ENCODE data around the gene SEMA4A. TPM values are rescaled to one million over a fixed set of nuclear protein-coding genes. Genes with fewer than 3 reads are reported as not detected.
"Not testable (repeated sequence)": the region's sequence is repeated elsewhere in the genome, so short reads cannot be mapped to it uniquely, and the experiment has no call there.

Gene SEMA4A
- total RNA-seq, 4 donors from 2014 or later, result 21.4 to 36.6 (median 23.1) TPM

DNA sequence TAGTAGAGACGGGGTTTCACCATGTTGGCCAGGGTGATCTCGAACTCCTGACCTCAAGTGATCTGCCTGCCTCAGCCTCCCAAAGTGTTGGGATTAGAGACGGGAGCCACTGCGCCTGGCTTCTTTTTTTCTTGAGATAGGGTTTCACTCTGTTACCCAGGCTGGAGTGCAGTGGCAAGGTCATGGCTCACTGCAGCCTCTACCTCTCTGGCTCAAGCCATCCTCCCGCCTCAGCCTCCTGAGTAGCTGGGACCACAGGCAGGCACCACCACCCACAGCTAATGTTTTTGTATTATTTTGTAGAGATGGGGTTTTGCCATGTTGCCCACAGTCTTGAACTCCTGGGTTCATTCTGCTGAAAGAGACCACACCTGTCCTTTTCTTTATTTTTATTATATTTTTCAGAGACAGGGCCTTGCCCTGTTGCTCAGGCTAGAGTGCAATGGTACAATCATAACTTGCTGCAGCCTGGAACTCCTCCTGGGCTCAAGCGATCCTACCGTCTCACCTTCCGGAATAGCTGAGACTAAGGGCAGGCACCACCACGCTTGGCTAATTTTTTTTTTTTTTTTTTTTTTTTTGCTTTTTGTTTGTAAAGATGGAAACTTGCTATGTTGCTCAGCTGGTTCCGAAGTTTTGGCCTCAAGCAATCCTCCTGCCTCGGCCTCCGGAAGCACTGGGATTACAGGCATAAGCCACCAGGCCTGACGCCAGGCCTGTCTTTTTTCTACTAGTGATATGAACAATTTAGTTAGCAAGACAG, 35.8 kb upstream of the SEMA4A start:
- Histone ChIP-seq H3K36me3 (peaks cover 0 to 8% (median 0%) of the 10 kb centered on the region in 3 donors), H3K4me3 (peak overlapping the region; percentile 91 to 93 (median 92)), H3K27me3 (no peaks in the 10 kb centered on the region), H3K4me1 (peaks cover 63 to 85% (median 75%) of the 10 kb centered on the region in 3 donors), H3K9me3 (no peaks in the 10 kb centered on the region), H3K27ac (peak overlapping the region; percentile 91 to 99 (median 98))
- 19 to 21% methylated on average over 11 to 13 of the region's 13 CpGs for WGBS, 2 donors
- TF ChIP-seq, protein P1, sequence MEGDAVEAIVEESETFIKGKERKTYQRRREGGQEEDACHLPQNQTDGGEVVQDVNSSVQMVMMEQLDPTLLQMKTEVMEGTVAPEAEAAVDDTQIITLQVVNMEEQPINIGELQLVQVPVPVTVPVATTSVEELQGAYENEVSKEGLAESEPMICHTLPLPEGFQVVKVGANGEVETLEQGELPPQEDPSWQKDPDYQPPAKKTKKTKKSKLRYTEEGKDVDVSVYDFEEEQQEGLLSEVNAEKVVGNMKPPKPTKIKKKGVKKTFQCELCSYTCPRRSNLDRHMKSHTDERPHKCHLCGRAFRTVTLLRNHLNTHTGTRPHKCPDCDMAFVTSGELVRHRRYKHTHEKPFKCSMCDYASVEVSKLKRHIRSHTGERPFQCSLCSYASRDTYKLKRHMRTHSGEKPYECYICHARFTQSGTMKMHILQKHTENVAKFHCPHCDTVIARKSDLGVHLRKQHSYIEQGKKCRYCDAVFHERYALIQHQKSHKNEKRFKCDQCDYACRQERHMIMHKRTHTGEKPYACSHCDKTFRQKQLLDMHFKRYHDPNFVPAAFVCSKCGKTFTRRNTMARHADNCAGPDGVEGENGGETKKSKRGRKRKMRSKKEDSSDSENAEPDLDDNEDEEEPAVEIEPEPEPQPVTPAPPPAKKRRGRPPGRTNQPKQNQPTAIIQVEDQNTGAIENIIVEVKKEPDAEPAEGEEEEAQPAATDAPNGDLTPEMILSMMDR (IDR thresholded peaks at IDR 0.05), result no peak
- no peak for TF ChIP-seq POLR2A (IDR thresholded peaks at IDR 0.05)
- DNase-seq, result no peak
- intact Hi-C loops (cut with DNase I), result no loop called here

DNA sequence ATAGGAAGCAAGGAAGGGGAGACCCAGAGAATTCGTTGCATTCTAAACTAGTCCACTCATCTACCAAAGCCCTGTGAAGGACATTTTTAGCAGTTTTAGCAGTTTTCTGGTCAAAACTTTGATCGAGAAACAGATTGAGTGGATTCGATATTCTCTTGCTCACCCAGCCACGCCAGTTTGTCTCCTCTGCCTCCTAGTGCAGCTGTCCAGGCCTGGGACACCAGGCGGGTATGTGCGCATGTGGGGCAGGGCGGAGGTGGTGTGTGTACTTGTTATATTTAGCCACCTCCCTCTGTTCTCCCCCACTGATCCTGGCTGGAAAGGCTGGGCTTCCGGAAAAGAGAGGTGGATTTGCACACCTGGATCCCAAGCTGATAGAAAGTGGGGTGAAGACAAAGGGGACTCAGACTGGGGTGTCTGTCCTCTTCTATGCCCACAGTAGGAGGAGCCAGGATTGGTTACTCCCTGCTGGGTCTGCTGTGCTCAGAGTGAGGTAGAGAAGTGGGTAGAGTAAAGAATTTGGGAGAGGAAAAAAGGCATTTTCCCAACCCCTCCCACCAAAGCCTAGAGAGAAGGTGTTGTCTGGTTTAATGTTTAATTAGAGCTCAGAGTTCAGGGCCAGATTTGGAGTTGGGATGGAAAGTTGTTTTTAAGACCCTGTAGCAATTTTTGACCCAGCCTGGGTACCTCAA, 35.1 kb upstream of the SEMA4A start:
- no peaks in the 10 kb centered on the region for H3K9me3 ChIP-seq

DNA sequence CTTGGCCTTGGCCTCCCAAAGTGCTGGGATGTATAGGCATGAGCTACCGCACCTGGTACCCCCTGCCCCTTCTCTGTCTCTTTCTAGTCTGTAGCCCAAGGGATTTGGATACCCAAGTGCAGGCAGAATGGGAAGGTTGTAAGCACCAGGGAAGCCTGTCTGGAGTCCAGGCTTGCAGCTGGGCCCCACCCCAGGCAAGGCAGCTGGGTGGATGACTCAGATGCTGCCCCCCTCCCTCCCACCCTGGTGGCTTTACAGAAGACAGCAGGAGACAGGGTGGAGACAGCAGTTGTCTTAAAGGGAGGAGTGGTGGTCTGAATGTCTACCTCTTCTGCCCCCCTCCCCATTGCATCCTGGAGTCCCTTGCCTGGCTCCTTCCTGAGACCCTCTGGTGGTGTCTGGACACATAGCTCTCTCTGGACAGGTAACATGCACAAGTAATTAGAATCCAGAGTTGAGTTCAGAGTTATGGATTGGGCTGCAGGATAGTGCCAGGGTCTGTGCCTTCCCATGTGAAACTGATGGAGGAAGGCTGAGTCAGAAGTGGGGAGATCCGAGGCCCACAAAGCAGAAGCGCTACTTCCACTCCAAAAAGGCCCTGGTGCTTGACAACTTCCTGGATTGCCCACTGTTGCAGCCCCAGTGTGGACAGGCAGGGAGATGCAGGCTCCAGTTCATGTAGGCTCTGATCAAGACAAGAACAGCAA, 33.7 kb upstream of the SEMA4A start:
- Histone ChIP-seq H3K4me3 (peak overlapping the region in 3 of 4 donors; percentile 91 to 93 (median 91)), H3K36me3 (peaks cover 0 to 8% (median 0%) of the 10 kb centered on the region in 3 donors), H3K27ac (peak overlapping the region; percentile 91 to 99 (median 98))

More for the DNA sequence above, 35.1 kb upstream of the SEMA4A start:
- 4 to 18% methylated on average over 7 to 8 of the region's 8 CpGs for WGBS, 2 donors
- DNase-seq, result no peak
- TF ChIP-seq, protein P1 (IDR thresholded peaks at IDR 0.05), result no peak
- TF ChIP-seq POLR2A (IDR thresholded peaks at IDR 0.05), result peak in 2 of 4 donors; percentile 40 to 67
- Histone ChIP-seq H3K36me3 (peaks cover 0 to 8% (median 0%) of the 10 kb centered on the region in 3 donors), H3K27ac (peak overlapping the region; percentile 91 to 99 (median 98)), H3K27me3 (no peaks in the 10 kb centered on the region), H3K4me1 (peaks cover 66 to 85% (median 76%) of the 10 kb centered on the region in 3 donors), H3K4me3 (peak overlapping the region; percentile 91 to 93 (median 92))
- intact Hi-C loops (cut with DNase I), result no loop called here

DNA sequence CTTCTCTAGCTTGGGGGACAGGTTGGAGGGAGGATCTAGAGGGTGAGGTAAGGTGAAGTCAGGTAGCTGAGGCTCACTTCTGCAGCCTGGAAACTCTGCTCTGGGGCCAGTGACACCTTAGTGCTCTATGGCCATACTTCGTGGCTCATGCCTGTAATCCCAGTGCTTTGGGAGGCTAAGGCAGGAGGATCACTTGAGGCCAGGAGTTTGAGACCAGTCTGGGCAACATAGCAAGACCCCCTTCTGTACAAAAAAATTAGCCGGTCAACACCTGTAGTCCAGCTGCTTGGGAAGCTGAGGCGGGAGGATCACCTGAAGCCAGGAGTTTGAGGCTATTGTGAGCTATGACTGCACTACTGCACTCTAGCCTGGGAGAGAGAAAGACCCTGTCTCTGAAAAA, 33.1 kb upstream of the SEMA4A start:
- peaks cover 71 to 92% (median 85%) of the 10 kb centered on the region in 3 donors for H3K4me1 ChIP-seq
- TF ChIP-seq, protein P1 (IDR thresholded peaks at IDR 0.05), result no peak
- no peak for TF ChIP-seq POLR2A (IDR thresholded peaks at IDR 0.05)
- peak overlapping the region; percentile 91 to 99 (median 98) for H3K27ac ChIP-seq
- intact Hi-C loops (cut with DNase I), result no loop called here
- H3K27me3 ChIP-seq, result no peaks in the 10 kb centered on the region
- 70 to 73% methylated on average over 3 of the region's 3 CpGs for WGBS, 2 donors
- H3K9me3 ChIP-seq, result no peaks in the 10 kb centered on the region
- peak overlapping the region in 3 of 4 donors; percentile 91 to 93 (median 91) for H3K4me3 ChIP-seq
- no peak for DNase-seq
- H3K36me3 ChIP-seq, result peaks cover 0 to 8% (median 0%) of the 10 kb centered on the region in 3 donors

More for the DNA sequence above, 33.7 kb upstream of the SEMA4A start:
- 6 to 33% methylated on average over 2 to 3 of the region's 3 CpGs for WGBS, 2 donors
- intact Hi-C loops (cut with DNase I), result no loop called here
- Histone ChIP-seq H3K27me3 (no peaks in the 10 kb centered on the region), H3K4me1 (peaks cover 67 to 86% (median 79%) of the 10 kb centered on the region in 3 donors), H3K9me3 (no peaks in the 10 kb centered on the region)
- DNase-seq, result no peak
- TF ChIP-seq POLR2A (IDR thresholded peaks at IDR 0.05), result peak in 1 of 4 donors; percentile 29
- TF ChIP-seq, protein P1 (IDR thresholded peaks at IDR 0.05), result no peak

DNA sequence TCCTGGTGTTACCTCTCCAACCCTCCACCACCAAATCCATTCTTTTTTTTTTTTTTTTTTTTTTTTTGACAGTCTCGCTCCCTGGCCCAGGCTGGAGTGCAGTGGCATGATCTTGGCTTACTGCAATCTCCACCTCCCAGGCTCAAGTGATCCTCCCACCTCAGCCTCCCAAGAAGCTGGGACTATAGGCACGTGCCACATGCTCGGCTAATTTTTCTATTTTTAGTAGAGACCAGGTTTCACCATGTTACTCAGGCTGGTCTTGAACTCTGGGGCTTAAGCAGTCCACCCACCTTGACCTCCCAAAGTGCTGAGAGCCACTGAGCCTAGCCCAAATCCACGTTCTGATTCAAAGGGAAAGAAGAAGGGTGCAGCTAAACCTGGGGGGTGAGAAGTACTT, 32.4 kb upstream of the SEMA4A start:
- H3K4me1 ChIP-seq, result peaks cover 78 to 99% (median 92%) of the 10 kb centered on the region in 3 donors
- WGBS, 2 donors, result 4 to 19% methylated on average over 3 of the region's 4 CpGs
- H3K27me3 ChIP-seq; intact Hi-C loops (cut with DNase I); H3K36me3 ChIP-seq; H3K9me3 ChIP-seq; DNase-seq: not testable (repeated sequence)
- H3K4me3 ChIP-seq, result peak overlapping the region in 3 of 4 donors; percentile 40 to 65 (median 42)
- H3K27ac ChIP-seq, result peak overlapping the region; percentile 97 to 99 (median 99)
